IMR-90 (cell line): ENCODE results near the gene LYRM7. TPM values are rescaled to one million over a fixed set of nuclear protein-coding genes. Genes with fewer than 3 reads are reported as not detected.

Experiments used
- ATAC-seq: fragments of 200-7000 bp; cut with Tn5 transposase; 2 replicates; pipeline ENCODE4 v1.9.1; 2020; ENCODE audit warnings: low read depth, mild to moderate bottlenecking, moderate library complexity
- BruUV-seq: library from RNA; stranded (reverse); fragments of 400-500 nt; replicated peaks from 2 replicates; lab custom pipeline; 2021; lab: Mats Ljungman, UMichigan
- CTCF ChIA-PET: fragments of 300-600 bp; formaldehyde crosslinking; extraction: SDS; loops from one replicate; lab custom pipeline; 2021; ENCODE audit warnings: antibody characterized with exemption; lab: Yijun Ruan, JAX
- POLR2A ChIA-PET: fragments of 300-600 bp; sonication (Branson Sonifier 250); formaldehyde crosslinking; loops from one replicate; lab custom pipeline; 2022; ENCODE audit warnings: antibody characterized with exemption; ENCODE audit not compliant: unreplicated experiment; lab: Charles Lee
- DNase-seq: peaks from one replicate; pipeline ENCODE4 v3.0.0; 2013
- H2AFZ ChIP-seq: replicated peaks from 2 replicates; pipeline ENCODE3; 2013; ENCODE audit warnings: low read length, mild to moderate bottlenecking; ENCODE audit not compliant: poor library complexity
- H2AK5ac ChIP-seq: 2 replicates; pipeline ENCODE4 v1.6.1; 2013; ENCODE audit warnings: low read depth, low read length, inconsistent platforms
- H2AK9ac ChIP-seq: replicated peaks from 2 replicates; pipeline ENCODE3; 2013; ENCODE audit warnings: mild to moderate bottlenecking, low read depth, low read length, moderate library complexity; ENCODE audit not compliant: poor library complexity
- H2BK120ac ChIP-seq: 2 replicates; pipeline ENCODE4 v1.6.1; 2013; ENCODE audit warnings: low read depth, low read length, inconsistent platforms
- H2BK15ac ChIP-seq: 3 replicates; pipeline ENCODE4 v1.6.1; 2013; ENCODE audit warnings: low read depth, low read length, inconsistent platforms
- H2BK20ac ChIP-seq: 2 replicates; pipeline ENCODE4 v1.6.1; 2013; ENCODE audit warnings: low read depth, mild to moderate bottlenecking, inconsistent platforms, low read length, moderate library complexity
- H2BK5ac ChIP-seq: 2 replicates; pipeline ENCODE4 v1.6.1; 2013; ENCODE audit warnings: mild to moderate bottlenecking, low read depth, low read length, inconsistent platforms; ENCODE audit not compliant: poor library complexity, severe bottlenecking
- H3K14ac ChIP-seq: replicated peaks from 2 replicates; pipeline ENCODE4 v1.6.1; 2013; ENCODE audit warnings: low read depth, low read length, inconsistent platforms
- H3K18ac ChIP-seq: 2 replicates; pipeline ENCODE4 v1.6.1; 2013; ENCODE audit warnings: low read depth, low read length, control low read depth
- H3K23ac ChIP-seq: 2 replicates; pipeline ENCODE4 v1.6.1; 2013; ENCODE audit warnings: low read depth, low read length, inconsistent platforms
- H3K27ac ChIP-seq: 2 replicates; pipeline ENCODE4 v1.5.1; 2013; ENCODE audit warnings: mild to moderate bottlenecking, control low read depth, low read length; ENCODE audit not compliant: insufficient read depth
- H3K27me3 ChIP-seq: 2 replicates; pipeline ENCODE4 v1.6.1; 2013; ENCODE audit warnings: low read length; ENCODE audit not compliant: control insufficient read depth, insufficient read depth
- H3K36me3 ChIP-seq: 2 replicates; pipeline ENCODE4 v1.6.1; 2013; ENCODE audit warnings: low read length, mixed read lengths; ENCODE audit not compliant: control insufficient read depth, insufficient read depth
- H3K4ac ChIP-seq: 2 replicates; pipeline ENCODE4 v1.6.1; 2013; ENCODE audit warnings: low read depth, low read length, inconsistent platforms
- H3K4me1 ChIP-seq: 2 replicates; pipeline ENCODE4 v1.6.1; 2013; ENCODE audit warnings: low read length, mixed read lengths; ENCODE audit not compliant: control insufficient read depth, insufficient read depth
- H3K4me2 ChIP-seq: 2 replicates; pipeline ENCODE4 v1.6.1; 2013; ENCODE audit warnings: low read depth, mild to moderate bottlenecking, control low read depth, low read length, moderate library complexity
- H3K4me3 ChIP-seq: 2 replicates; pipeline ENCODE4 v1.5.1; 2013; ENCODE audit warnings: low read depth, mild to moderate bottlenecking, control low read depth, low read length, moderate library complexity; ENCODE audit not compliant: insufficient read depth
- H3K56ac ChIP-seq: 2 replicates; pipeline ENCODE4 v1.6.1; 2013; ENCODE audit warnings: low read length, inconsistent platforms; ENCODE audit not compliant: insufficient read depth; ENCODE audit errors: extremely low read depth
- H3K79me1 ChIP-seq, 2 experiments: 2 replicates each; pipeline ENCODE4 v1.6.1; 2013; ENCODE audit warnings: low read length in 2 of 2, inconsistent platforms in 1 of 2, low read depth in 1 of 2
- H3K9ac ChIP-seq: 2 replicates; pipeline ENCODE4 v1.6.1; 2013; ENCODE audit warnings: low read depth, low read length, control low read depth
- H3K9me1 ChIP-seq: 2 replicates; pipeline ENCODE4 v1.6.1; 2013; ENCODE audit warnings: low read length, inconsistent platforms; ENCODE audit not compliant: insufficient read depth
- H3K9me3 ChIP-seq: 2 replicates; pipeline ENCODE4 v1.6.1; 2013; ENCODE audit warnings: low read length; ENCODE audit not compliant: control insufficient read depth, insufficient read depth
- H4K20me1 ChIP-seq: 2 replicates; pipeline ENCODE4 v1.6.1; 2013; ENCODE audit warnings: low read length, inconsistent platforms; ENCODE audit not compliant: insufficient read depth
- H4K5ac ChIP-seq: 2 replicates; pipeline ENCODE4 v1.6.1; 2013; ENCODE audit warnings: mild to moderate bottlenecking, low read depth, low read length, control low read depth
- H4K8ac ChIP-seq, 2 experiments: 2 replicates each; pipeline ENCODE4 v1.6.1; 2013; ENCODE audit warnings: low read depth in 2 of 2, low read length in 2 of 2, control low read depth in 1 of 2, inconsistent platforms in 1 of 2
- H4K91ac ChIP-seq: 2 replicates; pipeline ENCODE4 v1.6.1; 2013; ENCODE audit warnings: low read depth, low read length, inconsistent platforms; ENCODE audit not compliant: insufficient read depth
- BHLHE40 ChIP-seq: fragments of 150-350 bp; IDR thresholded peaks from 2 replicates; pipeline ENCODE4 v1.6.1; 2016; ENCODE audit warnings: mild to moderate bottlenecking, low read depth, low read length
- CEBPB ChIP-seq: IDR thresholded peaks from 2 replicates; pipeline ENCODE4 v1.6.1; 2012; ENCODE audit warnings: low read depth, low read length, improper control_type of control experiment
- CHD1 ChIP-seq: IDR thresholded peaks from 2 replicates; pipeline ENCODE4 v1.6.1; 2012; ENCODE audit warnings: low read depth, low read length, improper control_type of control experiment
- FOS ChIP-seq: fragments of 150-350 bp; IDR thresholded peaks from 2 replicates; pipeline ENCODE4 v1.6.1; 2016; ENCODE audit warnings: low read depth, low read length
- MAFK ChIP-seq: IDR thresholded peaks from 2 replicates; pipeline ENCODE4 v1.6.1; 2012; ENCODE audit warnings: low read depth, low read length, improper control_type of control experiment
- MAZ ChIP-seq: IDR thresholded peaks from 2 replicates; pipeline ENCODE4 v1.6.1; 2012; ENCODE audit warnings: low read depth, mild to moderate bottlenecking, low read length, improper control_type of control experiment, moderate library complexity, borderline replicate concordance
- MXI1 ChIP-seq: IDR thresholded peaks from 2 replicates; pipeline ENCODE4 v1.6.1; 2012; ENCODE audit warnings: low read depth, mild to moderate bottlenecking, low read length, moderate library complexity, borderline replicate concordance
- NFE2L2 ChIP-seq: fragments of 150-350 bp; IDR thresholded peaks from 2 replicates; pipeline ENCODE4 v1.6.1; 2016; ENCODE audit warnings: low read depth, mild to moderate bottlenecking, low read length
- POLR2A ChIP-seq: IDR thresholded peaks from 2 replicates; pipeline ENCODE4 v1.6.1; 2012; ENCODE audit warnings: mild to moderate bottlenecking, low read depth, low read length
- RAD21 ChIP-seq: IDR thresholded peaks from 2 replicates; pipeline ENCODE4 v1.6.1; 2012; ENCODE audit warnings: low read length, improper control_type of control experiment
- RCOR1 ChIP-seq: IDR thresholded peaks from 2 replicates; pipeline ENCODE4 v1.6.1; 2012; ENCODE audit warnings: mild to moderate bottlenecking, low read length, improper control_type of control experiment; ENCODE audit not compliant: insufficient replicate concordance
- RFX5 ChIP-seq: IDR thresholded peaks from 2 replicates; pipeline ENCODE4 v1.8.0; 2012; ENCODE audit warnings: low read depth, mild to moderate bottlenecking, low read length, moderate library complexity
- SMC3 ChIP-seq: fragments of 150-350 bp; IDR thresholded peaks from 2 replicates; pipeline ENCODE4 v1.6.1; 2016; ENCODE audit warnings: low read depth, mild to moderate bottlenecking, antibody characterized with exemption, low read length, moderate library complexity
- WGBS, 2 experiments: methylation state at CpG; one replicate each; pipeline versions ENCODE4 v1.1.5 to v1.1.7; 2013; ENCODE audit warnings: missing lambda C conversion rate in 2 of 2; ENCODE audit not compliant: insufficient read length in 1 of 2; ENCODE audit errors: extremely low coverage in 2 of 2; 5-methylcytosine and 5-hydroxymethylcytosine counted together
- dilution Hi-C: fragments of 300-500 bp; cut with HindIII; formaldehyde crosslinking; loops from one replicate; pipeline ENCODE4 v1.14.3; 2018; ENCODE audit warnings: low sequenced_read_pairs; ENCODE audit not compliant: unreplicated experiment
- in situ Hi-C: fragments of 300-500 bp; cut with MboI; formaldehyde crosslinking; loops from 3 replicates; pipeline ENCODE4 v1.14.3; 2019; ENCODE audit warnings: low sequenced_read_pairs, inconsistent platforms, mixed read lengths
- intact Hi-C: fragments of 100-400 bp; cut with micrococcal nuclease; formaldehyde crosslinking; loops from 2 replicates; pipeline ENCODE4 v1.10.0; 2022
- polyA plus RNA-seq, 3 experiments: library from polyadenylated mRNA; depleted of rRNA; stranded (reverse); fragments of >200 nt; gene quantifications; 2 replicates each; pipeline ENCODE4 v1.2.3, GENCODE V29; 2012; ENCODE audit warnings: low replicate concordance in 1 of 3
- total RNA-seq: library from RNA; depleted of rRNA; stranded (reverse); fragments of >200 nt; gene quantifications from 2 replicates; pipeline ENCODE4 v1.2.3, GENCODE V29; 2012
- TF ChIP-seq, protein P1 (sequence below): conservative IDR thresholded peaks from 2 replicates; pipeline ENCODE4 v1.5.1; 2012; ENCODE audit warnings: mild to moderate bottlenecking, low read depth, low read length, improper control_type of control experiment
- TF ChIP-seq, protein P2 (sequence below): fragments of 150-350 bp; IDR thresholded peaks from 2 replicates; pipeline ENCODE4 v1.6.1; 2016; ENCODE audit warnings: low read depth, mild to moderate bottlenecking, low read length, moderate library complexity, borderline replicate concordance
- TF ChIP-seq, protein P3 (sequence below): fragments of 150-350 bp; IDR thresholded peaks from 2 replicates; pipeline ENCODE4 v1.6.1; 2017; ENCODE audit warnings: mild to moderate bottlenecking, antibody characterized with exemption, low read length, low read depth

Gene LYRM7
- total and polyA plus RNA-seq, 2 of the 4 experiments (the other 2 are of a cell fraction), result 2.5 to 3.4 TPM

DNA sequence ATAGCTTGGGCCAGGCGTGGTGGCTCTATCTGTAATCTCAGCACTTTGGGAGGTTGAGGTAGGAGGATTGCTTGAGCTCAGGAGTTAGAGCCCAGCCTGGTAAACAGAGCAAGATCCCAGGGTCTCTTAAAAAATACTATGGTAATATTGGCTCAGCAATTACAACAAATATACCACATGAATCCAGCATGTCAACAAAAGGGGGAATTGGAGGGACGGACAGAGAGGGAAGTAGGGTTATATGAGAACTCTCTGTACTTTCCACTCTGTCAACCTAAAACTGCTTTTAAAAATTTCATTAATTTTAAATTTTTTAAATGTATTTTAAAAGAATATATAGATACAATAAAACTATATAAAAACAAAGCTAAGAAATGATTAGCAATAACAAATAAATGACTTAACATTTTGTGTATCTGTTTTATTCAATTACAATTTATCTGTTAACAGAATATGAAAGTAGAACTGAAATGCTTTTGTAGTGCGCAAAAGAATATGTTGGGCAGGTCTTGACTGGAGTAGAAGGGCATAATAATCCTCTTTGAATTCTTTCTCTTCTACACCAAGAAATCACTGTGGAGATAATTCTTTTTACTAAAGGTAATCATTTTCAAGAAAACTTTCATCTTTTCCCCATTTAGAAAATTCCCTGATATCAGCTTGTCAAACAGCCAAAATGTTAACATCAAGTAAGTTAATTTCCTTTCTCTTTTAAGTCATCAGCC lies 80.2 kb downstream of the LYRM7 start:
- H3K36me3 ChIP-seq, result no peaks in the 10 kb centered on the region
- no peak overlapping the region for H3K4me2 ChIP-seq
- H3K56ac ChIP-seq, result no peak overlapping the region
- H4K20me1 ChIP-seq, result no peaks in the 10 kb centered on the region
- in situ Hi-C loops (no loop called here), dilution Hi-C loops (no loop called here), intact Hi-C loops (no loop called here)
- no peak overlapping the region for H2AFZ ChIP-seq
- no peak overlapping the region for H3K9ac ChIP-seq
- TF ChIP-seq, protein P1, sequence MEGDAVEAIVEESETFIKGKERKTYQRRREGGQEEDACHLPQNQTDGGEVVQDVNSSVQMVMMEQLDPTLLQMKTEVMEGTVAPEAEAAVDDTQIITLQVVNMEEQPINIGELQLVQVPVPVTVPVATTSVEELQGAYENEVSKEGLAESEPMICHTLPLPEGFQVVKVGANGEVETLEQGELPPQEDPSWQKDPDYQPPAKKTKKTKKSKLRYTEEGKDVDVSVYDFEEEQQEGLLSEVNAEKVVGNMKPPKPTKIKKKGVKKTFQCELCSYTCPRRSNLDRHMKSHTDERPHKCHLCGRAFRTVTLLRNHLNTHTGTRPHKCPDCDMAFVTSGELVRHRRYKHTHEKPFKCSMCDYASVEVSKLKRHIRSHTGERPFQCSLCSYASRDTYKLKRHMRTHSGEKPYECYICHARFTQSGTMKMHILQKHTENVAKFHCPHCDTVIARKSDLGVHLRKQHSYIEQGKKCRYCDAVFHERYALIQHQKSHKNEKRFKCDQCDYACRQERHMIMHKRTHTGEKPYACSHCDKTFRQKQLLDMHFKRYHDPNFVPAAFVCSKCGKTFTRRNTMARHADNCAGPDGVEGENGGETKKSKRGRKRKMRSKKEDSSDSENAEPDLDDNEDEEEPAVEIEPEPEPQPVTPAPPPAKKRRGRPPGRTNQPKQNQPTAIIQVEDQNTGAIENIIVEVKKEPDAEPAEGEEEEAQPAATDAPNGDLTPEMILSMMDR, result no peak
- TF ChIP-seq BHLHE40, result no peak
- TF ChIP-seq SMC3, result no peak
- TF ChIP-seq FOS, result no peak
- no peak for TF ChIP-seq NFE2L2
- no peak for TF ChIP-seq CEBPB
- TF ChIP-seq MAZ, result no peak
- no peak for TF ChIP-seq MAFK
- TF ChIP-seq, protein P2, sequence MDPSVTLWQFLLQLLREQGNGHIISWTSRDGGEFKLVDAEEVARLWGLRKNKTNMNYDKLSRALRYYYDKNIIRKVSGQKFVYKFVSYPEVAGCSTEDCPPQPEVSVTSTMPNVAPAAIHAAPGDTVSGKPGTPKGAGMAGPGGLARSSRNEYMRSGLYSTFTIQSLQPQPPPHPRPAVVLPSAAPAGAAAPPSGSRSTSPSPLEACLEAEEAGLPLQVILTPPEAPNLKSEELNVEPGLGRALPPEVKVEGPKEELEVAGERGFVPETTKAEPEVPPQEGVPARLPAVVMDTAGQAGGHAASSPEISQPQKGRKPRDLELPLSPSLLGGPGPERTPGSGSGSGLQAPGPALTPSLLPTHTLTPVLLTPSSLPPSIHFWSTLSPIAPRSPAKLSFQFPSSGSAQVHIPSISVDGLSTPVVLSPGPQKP, result no peak
- no peak for TF ChIP-seq MXI1
- no peak for TF ChIP-seq CHD1
- no peak for TF ChIP-seq RAD21
- TF ChIP-seq, protein P3, sequence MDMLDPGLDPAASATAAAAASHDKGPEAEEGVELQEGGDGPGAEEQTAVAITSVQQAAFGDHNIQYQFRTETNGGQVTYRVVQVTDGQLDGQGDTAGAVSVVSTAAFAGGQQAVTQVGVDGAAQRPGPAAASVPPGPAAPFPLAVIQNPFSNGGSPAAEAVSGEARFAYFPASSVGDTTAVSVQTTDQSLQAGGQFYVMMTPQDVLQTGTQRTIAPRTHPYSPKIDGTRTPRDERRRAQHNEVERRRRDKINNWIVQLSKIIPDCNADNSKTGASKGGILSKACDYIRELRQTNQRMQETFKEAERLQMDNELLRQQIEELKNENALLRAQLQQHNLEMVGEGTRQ, result no peak
- TF ChIP-seq POLR2A, result no peak
- TF ChIP-seq RFX5, result no peak
- TF ChIP-seq RCOR1, result no peak
- H2BK20ac ChIP-seq, result no peak overlapping the region
- H3K79me1 ChIP-seq, result no peaks in the 10 kb centered on the region
- H3K4ac ChIP-seq, result no peak overlapping the region
- H3K4me3 ChIP-seq, result no peak overlapping the region
- H3K27me3 ChIP-seq, result no peaks in the 10 kb centered on the region
- ChIA-PET CTCF (interaction anchor here (0.6 kb wide), 1 partner anchor 34 kb away, joined by 4 read pairs; no protein-coding TSS in a partner anchor), POLR2A (no interaction called here)
- BruUV-seq, result no TSS peak
- ATAC-seq, result no peak
- H4K8ac ChIP-seq, result no peak overlapping the region
- H3K14ac ChIP-seq, result no peak overlapping the region
- peaks cover 2% of the 10 kb centered on the region; the same call in 1 of the 2 replicates for H3K9me3 ChIP-seq
- no peak overlapping the region for H4K5ac ChIP-seq
- no peak overlapping the region for H3K27ac ChIP-seq
- H3K18ac ChIP-seq, result no peak overlapping the region
- no peak overlapping the region for H2BK5ac ChIP-seq
- H3K4me1 ChIP-seq, result no peaks in the 10 kb centered on the region; the same call in 1 of the 2 replicates
- no peak overlapping the region for H3K23ac ChIP-seq
- H2AK5ac ChIP-seq, result no peak overlapping the region
- H2BK120ac ChIP-seq, result no peak overlapping the region
- H2BK15ac ChIP-seq, result no peak overlapping the region
- no CpG with 5 or more reads among the region's 3 CpGs for WGBS, 2 experiments
- no peak overlapping the region for H2AK9ac ChIP-seq
- no peaks in the 10 kb centered on the region for H3K9me1 ChIP-seq
- DNase-seq, result no peak
- no peak overlapping the region for H4K91ac ChIP-seq
